Hepatocyte (in vitro differentiated cells): Measurements from ENCODE around the gene RASAL2.

ENCODE experiments used
- EZH2 ChIP-seq: fragments of 200-600 bp; sonication (generic); IDR thresholded peaks from 2 replicates; pipeline ENCODE4 v1.6.1; 2016; ENCODE audit warnings: antibody characterized with exemption, mild to moderate bottlenecking, borderline replicate concordance
- EZH2phosphoT487 ChIP-seq: fragments of 200-600 bp; sonication (generic); IDR thresholded peaks from one replicate; pipeline ENCODE4 v1.6.1; 2018; ENCODE audit warnings: antibody characterized with exemption, mild to moderate bottlenecking, low read depth, moderate library complexity; ENCODE audit not compliant: unreplicated experiment, severe bottlenecking
- TF ChIP-seq, protein P1 (sequence below): fragments of 200-600 bp; sonication (generic); IDR thresholded peaks from 2 replicates; pipeline ENCODE4 v1.5.1; 2016; ENCODE audit warnings: antibody characterized with exemption, mild to moderate bottlenecking; ENCODE audit not compliant: poor library complexity

DNA sequence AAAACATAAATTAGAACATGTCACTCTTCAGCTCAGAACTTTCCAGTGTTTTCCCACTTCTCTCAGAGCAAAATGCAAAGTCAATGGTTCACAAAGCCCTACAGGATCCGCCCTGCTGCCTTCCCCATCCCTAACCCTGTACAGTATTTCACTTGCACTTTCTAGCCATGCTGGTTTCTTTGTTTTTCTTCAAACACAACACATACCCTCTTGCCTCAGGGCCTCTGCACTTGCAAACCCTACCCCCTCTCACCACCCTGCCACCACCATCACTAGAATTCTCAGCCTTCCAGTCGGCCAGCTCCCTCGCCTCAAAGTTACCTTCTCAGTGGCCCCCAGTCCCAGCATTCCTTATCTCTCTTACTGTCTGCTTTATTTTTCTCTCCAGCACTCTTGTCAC is 436.6 kb downstream of the RASAL2 start:
- TF ChIP-seq EZH2phosphoT487: no peak
- TF ChIP-seq, protein P1, sequence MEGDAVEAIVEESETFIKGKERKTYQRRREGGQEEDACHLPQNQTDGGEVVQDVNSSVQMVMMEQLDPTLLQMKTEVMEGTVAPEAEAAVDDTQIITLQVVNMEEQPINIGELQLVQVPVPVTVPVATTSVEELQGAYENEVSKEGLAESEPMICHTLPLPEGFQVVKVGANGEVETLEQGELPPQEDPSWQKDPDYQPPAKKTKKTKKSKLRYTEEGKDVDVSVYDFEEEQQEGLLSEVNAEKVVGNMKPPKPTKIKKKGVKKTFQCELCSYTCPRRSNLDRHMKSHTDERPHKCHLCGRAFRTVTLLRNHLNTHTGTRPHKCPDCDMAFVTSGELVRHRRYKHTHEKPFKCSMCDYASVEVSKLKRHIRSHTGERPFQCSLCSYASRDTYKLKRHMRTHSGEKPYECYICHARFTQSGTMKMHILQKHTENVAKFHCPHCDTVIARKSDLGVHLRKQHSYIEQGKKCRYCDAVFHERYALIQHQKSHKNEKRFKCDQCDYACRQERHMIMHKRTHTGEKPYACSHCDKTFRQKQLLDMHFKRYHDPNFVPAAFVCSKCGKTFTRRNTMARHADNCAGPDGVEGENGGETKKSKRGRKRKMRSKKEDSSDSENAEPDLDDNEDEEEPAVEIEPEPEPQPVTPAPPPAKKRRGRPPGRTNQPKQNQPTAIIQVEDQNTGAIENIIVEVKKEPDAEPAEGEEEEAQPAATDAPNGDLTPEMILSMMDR: no peak
- no peak for TF ChIP-seq EZH2
